Nephron (organoid): Measurements from ENCODE around the gene ZFP36.

ENCODE experiments used
- H3K27ac Mint-ChIP-seq, 3 experiments: 2 replicates each; pipeline ENCODE4 v1.8.0; 2020; ENCODE audit warnings: mixed read lengths in 3 of 3, mild to moderate bottlenecking in 2 of 3, moderate library complexity in 1 of 3
- H3K27me3 Mint-ChIP-seq: 2 replicates; pipeline ENCODE4 v1.8.0; 2021; ENCODE audit warnings: low read depth, mild to moderate bottlenecking, moderate library complexity, mixed read lengths
- H3K36me3 Mint-ChIP-seq: 2 replicates; pipeline ENCODE4 v1.8.0; 2020; ENCODE audit warnings: low read depth, mixed read lengths
- H3K4me1 Mint-ChIP-seq: 2 replicates; pipeline ENCODE4 v1.8.0; 2020; ENCODE audit warnings: mixed read lengths
- H3K4me3 Mint-ChIP-seq, 3 experiments: 2 replicates each; pipeline ENCODE4 v1.8.0; 2020; ENCODE audit warnings: mild to moderate bottlenecking in 3 of 3, mixed read lengths in 3 of 3, moderate library complexity in 2 of 3
- H3K9me3 Mint-ChIP-seq: 2 replicates; pipeline ENCODE4 v1.8.0; 2020; ENCODE audit warnings: mixed read lengths
- CTCF ChIP-seq, 3 experiments: fragments of 200-600 bp; sonication (generic); IDR thresholded peaks; one replicate each; pipeline ENCODE4 v1.5.0; 2021; ENCODE audit warnings: antibody characterized with exemption in 3 of 3; ENCODE audit not compliant: unreplicated experiment in 3 of 3

Gene ZFP36

GRCh38 chr19:39422020-39422419 is 15.4 kb downstream of the ZFP36 start:
- Mint-ChIP-seq H3K9me3 (no peaks in the 10 kb centered on the region), H3K27ac (no peak overlapping the region), H3K4me1 (peaks cover 12% of the 10 kb centered on the region), H3K4me3 (no peak overlapping the region), H3K27me3 (no peaks in the 10 kb centered on the region), H3K36me3 (peaks cover 59% of the 10 kb centered on the region)
- no peak for TF ChIP-seq CTCF (IDR thresholded peaks at IDR 0.05; ENCODE audit: unreplicated experiment in 3 of 3)

- no peaks in the 10 kb centered on the region for H3K27me3 Mint-ChIP-seq
- no peaks in the 10 kb centered on the region for H3K9me3 Mint-ChIP-seq
- peaks cover 17% of the 10 kb centered on the region for H3K4me1 Mint-ChIP-seq
- H3K4me3 Mint-ChIP-seq, result no peak overlapping the region
- no peak for TF ChIP-seq CTCF (IDR thresholded peaks at IDR 0.05; ENCODE audit: unreplicated experiment in 3 of 3)
- peaks cover 48% of the 10 kb centered on the region for H3K36me3 Mint-ChIP-seq
- peak overlapping the region in 2 of 3 experiments; percentile 35 to 42 for H3K27ac Mint-ChIP-seq
These were observed 16.8 kb downstream of the ZFP36 start for GRCh38 chr19:39423258-39424086.

- Mint-ChIP-seq H3K9me3 (no peaks in the 10 kb centered on the region), H3K4me3 (no peak overlapping the region), H3K27ac (peak overlapping the region in 2 of 3 experiments; percentile 20 to 61), H3K4me1 (peaks cover 24% of the 10 kb centered on the region), H3K36me3 (peaks cover 39% of the 10 kb centered on the region), H3K27me3 (no peaks in the 10 kb centered on the region)
- no peak for TF ChIP-seq CTCF (IDR thresholded peaks at IDR 0.05; ENCODE audit: unreplicated experiment in 3 of 3)
These were observed 18.3 kb downstream of the ZFP36 start for GRCh38 chr19:39424934-39425333.

- no peak for TF ChIP-seq CTCF (IDR thresholded peaks at IDR 0.05; ENCODE audit: unreplicated experiment in 3 of 3)
- Mint-ChIP-seq H3K27ac (peak overlapping the region; percentile 3 to 21 (median 20)), H3K36me3 (peaks cover 32% of the 10 kb centered on the region), H3K4me3 (no peak overlapping the region), H3K9me3 (no peaks in the 10 kb centered on the region), H3K4me1 (peaks cover 29% of the 10 kb centered on the region), H3K27me3 (no peaks in the 10 kb centered on the region)
These were observed 19.1 kb downstream of the ZFP36 start for GRCh38 chr19:39425744-39426143.

- Mint-ChIP-seq H3K9me3 (no peaks in the 10 kb centered on the region), H3K27ac (peak overlapping the region; percentile 3 to 21 (median 20)), H3K27me3 (no peaks in the 10 kb centered on the region), H3K4me1 (peaks cover 30% of the 10 kb centered on the region), H3K36me3 (peaks cover 28% of the 10 kb centered on the region), H3K4me3 (no peak overlapping the region)
- no peak for TF ChIP-seq CTCF (IDR thresholded peaks at IDR 0.05; ENCODE audit: unreplicated experiment in 3 of 3)
These were observed 19.5 kb downstream of the ZFP36 start for GRCh38 chr19:39426170-39426569.

GRCh38 chr19:39427707-39428106 is 21.1 kb downstream of the ZFP36 start:
- peaks cover 27% of the 10 kb centered on the region for H3K36me3 Mint-ChIP-seq
- no peaks in the 10 kb centered on the region for H3K9me3 Mint-ChIP-seq
- peak overlapping the region; percentile 96 to 99 (median 99) for H3K27ac Mint-ChIP-seq
- peaks cover 30% of the 10 kb centered on the region for H3K4me1 Mint-ChIP-seq
- H3K27me3 Mint-ChIP-seq, result no peaks in the 10 kb centered on the region
- no peak for TF ChIP-seq CTCF (IDR thresholded peaks at IDR 0.05; ENCODE audit: unreplicated experiment in 3 of 3)
- no peak overlapping the region for H3K4me3 Mint-ChIP-seq
